CD4-positive, alpha-beta T cell (primary cell): ENCODE results near the gene FAM120A. TPM values are rescaled to one million over a fixed set of nuclear protein-coding genes. Genes with fewer than 3 reads are reported as not detected.
A peak's percentile ranks its signal among the peaks of the same experiment; 100 is the strongest.

Experiments used
- ATAC-seq: fragments of 200-7000 bp; cut with Tn5 transposase; one replicate; pipeline ENCODE4 v1.10.0; 2022; ENCODE audit warnings: mild to moderate bottlenecking; ENCODE audit not compliant: poor library complexity
- CTCF ChIA-PET: fragments of 350-600 bp; sonication (Branson Sonifier 250); formaldehyde crosslinking; loops from one replicate; lab custom pipeline; 2021; ENCODE audit warnings: antibody characterized with exemption, inconsistent platforms; lab: Charles Lee
- POLR2A ChIA-PET: fragments of 350-600 bp; sonication (Branson Sonifier 250); formaldehyde crosslinking; loops from one replicate; lab custom pipeline; 2021; ENCODE audit warnings: antibody characterized with exemption, inconsistent platforms; lab: Charles Lee
- DNase-seq, 14 experiments: peaks; one replicate each; pipeline ENCODE4 v3.0.0-alpha.2; 2013 to 2020; ENCODE audit warnings: mixed read lengths in 2 of 14
- H3K27ac ChIP-seq, 2 donors: one replicate each; pipeline versions ENCODE4 v1.5.1 to v1.7.0; 2013; ENCODE audit warnings: low read length in 2 of 2, low read depth in 1 of 2, mild to moderate bottlenecking in 1 of 2
- H3K27me3 ChIP-seq, 2 experiments: 1 replicate in 1 of 2; 2 replicates in 1 of 2; pipeline versions ENCODE4 v1.6.1 to v1.7.0; 2013; ENCODE audit warnings: low read length in 2 of 2, control low read depth in 1 of 2, mild to moderate bottlenecking in 1 of 2, moderate library complexity in 1 of 2; ENCODE audit not compliant: insufficient read depth in 2 of 2, control insufficient read depth in 1 of 2
- H3K36me3 ChIP-seq: one replicate; pipeline ENCODE4 v1.6.1; 2013; ENCODE audit warnings: low read length, control low read depth; ENCODE audit not compliant: insufficient read depth
- H3K4me1 ChIP-seq: one replicate; pipeline ENCODE4 v1.6.1; 2013; ENCODE audit warnings: low read length, control low read depth; ENCODE audit not compliant: insufficient read depth
- H3K4me3 ChIP-seq: one replicate; pipeline ENCODE4 v1.5.1; 2013; ENCODE audit warnings: mild to moderate bottlenecking, low read length, moderate library complexity
- H3K9me3 ChIP-seq, 2 experiments: 1 replicate in 1 of 2; 2 replicates in 1 of 2; pipeline versions ENCODE4 v1.6.1 to v1.7.0; 2013; ENCODE audit warnings: low read length in 2 of 2, mild to moderate bottlenecking in 2 of 2, control low read depth in 1 of 2, moderate library complexity in 1 of 2; ENCODE audit not compliant: control insufficient read depth in 1 of 2, insufficient read depth in 1 of 2
- H3K27ac Mint-ChIP-seq: one replicate; pipeline ENCODE4 v1.8.0; 2020; ENCODE audit warnings: mixed read lengths
- H3K27me3 Mint-ChIP-seq: one replicate; pipeline ENCODE4 v1.8.0; 2021; ENCODE audit warnings: mixed read lengths
- H3K36me3 Mint-ChIP-seq: one replicate; pipeline ENCODE4 v1.8.0; 2021; ENCODE audit warnings: low read depth, mixed read lengths
- H3K4me1 Mint-ChIP-seq: one replicate; pipeline ENCODE4 v1.8.0; 2021; ENCODE audit warnings: low read depth, mixed read lengths
- H3K4me3 Mint-ChIP-seq: one replicate; pipeline ENCODE4 v1.8.0; 2020; ENCODE audit warnings: mild to moderate bottlenecking, mixed read lengths
- H3K9me3 Mint-ChIP-seq: one replicate; pipeline ENCODE4 v1.8.0; 2020; ENCODE audit warnings: mixed read lengths
- intact Hi-C, 2 experiments: fragments of 100-400 bp; cut with DNase I in 1 of 2; cut with micrococcal nuclease in 1 of 2; formaldehyde crosslinking; loops; one replicate each; pipeline versions ENCODE4 v1.15.1 to v1.9.0; 2023 to 2025; cut with DNase I, micrococcal nuclease
- polyA plus RNA-seq, 2 donors: library from polyadenylated mRNA; unstranded; fragments of 120-200 nt; gene quantifications; one replicate each; pipeline ENCODE4 v1.2.1, GENCODE V29; 2013
- total RNA-seq, 174 experiments: library from RNA in 2 of 174; stranded (reverse) in 2 of 174; gene quantifications; one replicate each; pipeline ENCODE4 v1.2.3 and lab custom pipeline; 2021 to 2026
- TF ChIP-seq, protein P1 (sequence below): fragments of 200-600 bp; IDR thresholded peaks from one replicate; pipeline ENCODE4 v1.8.0; 2022; ENCODE audit warnings: antibody characterized with exemption, mild to moderate bottlenecking

The FAM120A gene, protein sequence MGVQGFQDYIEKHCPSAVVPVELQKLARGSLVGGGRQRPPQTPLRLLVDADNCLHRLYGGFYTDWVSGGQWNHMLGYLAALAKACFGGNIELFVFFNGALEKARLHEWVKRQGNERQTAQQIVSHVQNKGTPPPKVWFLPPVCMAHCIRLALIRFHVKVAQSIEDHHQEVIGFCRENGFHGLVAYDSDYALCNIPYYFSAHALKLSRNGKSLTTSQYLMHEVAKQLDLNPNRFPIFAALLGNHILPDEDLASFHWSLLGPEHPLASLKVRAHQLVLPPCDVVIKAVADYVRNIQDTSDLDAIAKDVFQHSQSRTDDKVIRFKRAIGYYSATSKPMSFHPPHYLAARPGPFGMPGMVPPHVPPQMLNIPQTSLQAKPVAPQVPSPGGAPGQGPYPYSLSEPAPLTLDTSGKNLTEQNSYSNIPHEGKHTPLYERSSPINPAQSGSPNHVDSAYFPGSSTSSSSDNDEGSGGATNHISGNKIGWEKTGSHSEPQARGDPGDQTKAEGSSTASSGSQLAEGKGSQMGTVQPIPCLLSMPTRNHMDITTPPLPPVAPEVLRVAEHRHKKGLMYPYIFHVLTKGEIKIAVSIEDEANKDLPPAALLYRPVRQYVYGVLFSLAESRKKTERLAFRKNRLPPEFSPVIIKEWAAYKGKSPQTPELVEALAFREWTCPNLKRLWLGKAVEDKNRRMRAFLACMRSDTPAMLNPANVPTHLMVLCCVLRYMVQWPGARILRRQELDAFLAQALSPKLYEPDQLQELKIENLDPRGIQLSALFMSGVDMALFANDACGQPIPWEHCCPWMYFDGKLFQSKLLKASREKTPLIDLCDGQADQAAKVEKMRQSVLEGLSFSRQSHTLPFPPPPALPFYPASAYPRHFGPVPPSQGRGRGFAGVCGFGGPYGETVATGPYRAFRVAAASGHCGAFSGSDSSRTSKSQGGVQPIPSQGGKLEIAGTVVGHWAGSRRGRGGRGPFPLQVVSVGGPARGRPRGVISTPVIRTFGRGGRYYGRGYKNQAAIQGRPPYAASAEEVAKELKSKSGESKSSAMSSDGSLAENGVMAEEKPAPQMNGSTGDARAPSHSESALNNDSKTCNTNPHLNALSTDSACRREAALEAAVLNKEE
- total RNA-seq (10 to 100 TPM; 46.5 to 51.7 TPM), total RNA-seq (lab: John Stamatoyannopoulos, UW) (112 to 323 (median 194) reads per million in 172 experiments)
- 66.3 TPM for polyA plus RNA-seq (2013, experiment 1 of 2)
- 75.3 TPM for polyA plus RNA-seq (2013, experiment 2 of 2)

DNA sequence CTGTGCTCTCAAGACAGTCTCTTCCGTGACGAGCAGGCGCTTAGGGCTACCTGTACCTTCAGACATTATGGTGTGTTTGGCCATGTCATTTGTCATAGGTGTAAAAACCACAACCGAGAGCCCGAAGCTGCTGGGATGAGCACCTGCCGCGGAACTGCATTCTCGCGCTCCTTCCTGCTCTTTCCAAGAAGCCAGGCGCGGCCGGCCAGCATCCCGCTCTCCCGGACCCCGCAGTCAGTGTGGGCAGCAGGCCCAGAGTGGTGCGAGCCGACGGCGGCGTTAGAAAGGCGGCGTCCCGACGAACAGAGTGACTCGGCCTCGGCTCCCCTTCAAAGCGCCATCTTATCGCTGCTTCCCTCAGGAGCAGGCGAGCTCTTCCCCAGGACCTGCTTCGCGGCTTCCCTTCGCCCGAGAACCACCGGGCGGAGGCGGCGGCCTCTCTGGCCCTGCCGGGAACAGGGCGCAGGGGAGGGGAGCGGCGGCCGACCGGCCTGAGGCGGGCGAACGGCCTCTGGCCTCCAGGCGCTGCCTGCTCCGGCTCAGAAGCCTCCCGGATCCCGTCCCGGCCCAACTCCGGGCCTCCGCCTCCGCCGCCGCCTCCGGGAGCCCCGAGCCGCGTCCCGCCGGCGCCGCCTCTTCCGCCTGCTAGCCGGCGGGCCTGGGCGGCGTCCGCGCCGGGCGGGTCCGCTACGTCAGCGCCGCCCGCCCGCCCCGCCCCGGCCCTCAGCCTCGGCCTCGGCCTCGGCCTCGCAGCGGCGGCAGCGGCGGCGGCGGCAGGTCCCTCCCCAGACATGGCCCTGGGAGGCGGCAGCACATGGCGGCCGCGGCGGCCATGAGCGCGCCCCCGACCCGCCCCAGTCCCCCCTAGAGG, at the start of gene FAM120A:
FAM120A (plus strand) TSS at position 741 of the 871 bp plus-strand sequence. CDS start 231 bp downstream, outside the sequence.
- Histone ChIP-seq H3K9me3 (no peaks in the 10 kb centered on the region), H3K27me3 (no peaks in the 10 kb centered on the region), H3K36me3 (peaks cover 34% of the 10 kb centered on the region), H3K4me3 (peak within 1 kb of the TSS; percentile 99), H3K4me1 (peaks cover 20% of the 10 kb centered on the region), H3K27ac (peak within 1 kb of the TSS; percentile 93)
- Mint-ChIP-seq H3K4me1 (peaks cover 52% of the 10 kb centered on the region), H3K9me3 (no peaks in the 10 kb centered on the region), H3K4me3 (peak within 1 kb of the TSS; percentile 98), H3K27me3 (no peaks in the 10 kb centered on the region), H3K36me3 (peaks cover 47% of the 10 kb centered on the region), H3K27ac (peak within 1 kb of the TSS; percentile 94)
- POLR2A ChIA-PET, result interaction anchor here (0.6 to 4.3 kb wide), 6 partner anchors 13 to 497 kb away, joined by 3 to 31 read pairs (median 4); partner anchors contain the start of gene NINJ1
- TF ChIP-seq, protein P1, sequence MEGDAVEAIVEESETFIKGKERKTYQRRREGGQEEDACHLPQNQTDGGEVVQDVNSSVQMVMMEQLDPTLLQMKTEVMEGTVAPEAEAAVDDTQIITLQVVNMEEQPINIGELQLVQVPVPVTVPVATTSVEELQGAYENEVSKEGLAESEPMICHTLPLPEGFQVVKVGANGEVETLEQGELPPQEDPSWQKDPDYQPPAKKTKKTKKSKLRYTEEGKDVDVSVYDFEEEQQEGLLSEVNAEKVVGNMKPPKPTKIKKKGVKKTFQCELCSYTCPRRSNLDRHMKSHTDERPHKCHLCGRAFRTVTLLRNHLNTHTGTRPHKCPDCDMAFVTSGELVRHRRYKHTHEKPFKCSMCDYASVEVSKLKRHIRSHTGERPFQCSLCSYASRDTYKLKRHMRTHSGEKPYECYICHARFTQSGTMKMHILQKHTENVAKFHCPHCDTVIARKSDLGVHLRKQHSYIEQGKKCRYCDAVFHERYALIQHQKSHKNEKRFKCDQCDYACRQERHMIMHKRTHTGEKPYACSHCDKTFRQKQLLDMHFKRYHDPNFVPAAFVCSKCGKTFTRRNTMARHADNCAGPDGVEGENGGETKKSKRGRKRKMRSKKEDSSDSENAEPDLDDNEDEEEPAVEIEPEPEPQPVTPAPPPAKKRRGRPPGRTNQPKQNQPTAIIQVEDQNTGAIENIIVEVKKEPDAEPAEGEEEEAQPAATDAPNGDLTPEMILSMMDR, result no peak
- CTCF ChIA-PET, result interaction anchor here (1.2 kb wide), 1 partner anchor 10 kb away, joined by 4 read pairs; no protein-coding TSS in a partner anchor
- DNase-seq (peak; percentile 49 to 94 (median 68)), ATAC-seq (peak; percentile 64)
- intact Hi-C loops, result loop anchor here (2.0 to 10.0 kb wide), 7 partner anchors 51 to 1336 kb away; partner anchors contain the start of genes BICD2 (in 1 of the 2), IARS1 (in 1 of the 2), NINJ1 (in 1 of the 2) and SPTLC1 (in 1 of the 2)

DNA sequence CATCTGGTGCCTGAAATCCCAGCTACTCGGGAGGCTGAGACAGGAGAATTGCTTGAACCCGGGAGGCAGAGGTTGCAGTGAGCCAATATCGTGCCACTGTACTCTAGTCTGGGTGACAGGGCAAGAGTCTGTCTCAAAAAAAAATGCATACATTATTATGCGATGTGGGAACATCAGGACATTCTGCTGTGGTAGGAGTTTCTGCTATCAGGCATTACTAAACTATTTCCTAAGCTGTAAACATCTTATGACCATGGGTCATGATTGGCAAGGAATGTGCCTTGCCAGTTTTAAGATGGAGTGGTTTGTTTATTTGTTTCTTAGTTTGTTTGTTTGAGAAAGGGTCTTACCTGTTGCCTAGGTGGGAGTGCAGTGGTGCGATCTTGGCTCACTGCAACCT, 45.1 kb upstream of the FAM120A start:
- peaks cover 19% of the 10 kb centered on the region for H3K27me3 Mint-ChIP-seq
- intact Hi-C loops, result no loop called here

More for the DNA sequence above, 45.1 kb upstream of the FAM120A start:
- CTCF ChIA-PET, result no interaction called here
- TF ChIP-seq, protein P1, result no peak
- H3K4me3 Mint-ChIP-seq, result no peak overlapping the region
- Histone ChIP-seq H3K27ac (no peak overlapping the region), H3K9me3 (no peaks in the 10 kb centered on the region), H3K27me3 (no peaks in the 10 kb centered on the region), H3K4me3 (no peak overlapping the region), H3K4me1 (no peaks in the 10 kb centered on the region), H3K36me3 (no peaks in the 10 kb centered on the region)
- no peak overlapping the region for H3K27ac Mint-ChIP-seq
- DNase-seq (no peak), ATAC-seq (no peak)
- POLR2A ChIA-PET, result no interaction called here
- H3K36me3 Mint-ChIP-seq, result no peaks in the 10 kb centered on the region
- no peaks in the 10 kb centered on the region for H3K4me1 Mint-ChIP-seq
- no peaks in the 10 kb centered on the region for H3K9me3 Mint-ChIP-seq
